Measurements from ENCODE around the gene PDK2.
A peak's percentile ranks its signal among the peaks of the same experiment; 100 is the strongest.
"Not testable (repeated sequence)": the region's sequence is repeated elsewhere in the genome, so short reads cannot be mapped to it uniquely, and the experiment has no call there.

The PDK2 gene

GRCh38 chr17:50057521-50057991, 37.6 kb upstream of the PDK2 start:
- DNase-seq (ENCODE audit: low read depth), result no peak
- H3K4me3 ChIP-seq (replicated peaks; ENCODE audit: low read depth, low read length), result peak overlapping the region; percentile 62
- no peak for TF ChIP-seq CTCF (IDR thresholded peaks at IDR 0.05; ENCODE audit: low read length, missing control alignments)

- peak overlapping the region; percentile 62 for H3K4me3 ChIP-seq (replicated peaks; ENCODE audit: low read depth, low read length)
- TF ChIP-seq CTCF (IDR thresholded peaks at IDR 0.05; ENCODE audit: low read length, missing control alignments), result no peak
- no peak for DNase-seq (ENCODE audit: low read depth)
Observed at GRCh38 chr17:50058296-50058953, 36.7 kb upstream of the PDK2 start.

GRCh38 chr17:50059256-50059655, 35.9 kb upstream of the PDK2 start:
- peak overlapping the region; percentile 5 for H3K4me3 ChIP-seq (replicated peaks; ENCODE audit: low read depth, low read length)
- no peak for TF ChIP-seq CTCF (IDR thresholded peaks at IDR 0.05; ENCODE audit: low read length, missing control alignments)
- no peak for DNase-seq (ENCODE audit: low read depth)

- H3K4me3 ChIP-seq (replicated peaks; ENCODE audit: low read depth, low read length), result no peak overlapping the region
- TF ChIP-seq CTCF (IDR thresholded peaks at IDR 0.05; ENCODE audit: low read length, missing control alignments), result no peak
- peak; percentile 50 for DNase-seq (ENCODE audit: low read depth)
Observed at GRCh38 chr17:50059759-50060273, 35.3 kb upstream of the PDK2 start.

GRCh38 chr17:50060951-50061712, 34.0 kb upstream of the PDK2 start:
- DNase-seq (ENCODE audit: low read depth), result peak; percentile 76
- no peak for TF ChIP-seq CTCF (IDR thresholded peaks at IDR 0.05; ENCODE audit: low read length, missing control alignments)
- H3K4me3 ChIP-seq (replicated peaks; ENCODE audit: low read depth, low read length), result no peak overlapping the region

- not testable (repeated sequence) for H3K4me3 ChIP-seq (replicated peaks; ENCODE audit: low read depth, low read length); DNase-seq (ENCODE audit: low read depth)
Observed at GRCh38 chr17:50061713-50062045, 33.5 kb upstream of the PDK2 start.

GRCh38 chr17:50062293-50063243, 32.6 kb upstream of the PDK2 start:
- no peak for TF ChIP-seq CTCF (IDR thresholded peaks at IDR 0.05; ENCODE audit: low read length, missing control alignments)
- no peak overlapping the region for H3K4me3 ChIP-seq (replicated peaks; ENCODE audit: low read depth, low read length)
- peak; percentile 79 for DNase-seq (ENCODE audit: low read depth)
